NCI-H2029 (cell line): ENCODE data around the gene CLEC17A.
"Not testable (repeated sequence)": the region's sequence is repeated elsewhere in the genome, so short reads cannot be mapped to it uniquely, and the experiment has no call there.

Experiments used
- DNase-seq: peaks from one replicate; lab custom pipeline; 2025; lab: John Stamatoyannopoulos, UW

The CLEC17A gene

DNA sequence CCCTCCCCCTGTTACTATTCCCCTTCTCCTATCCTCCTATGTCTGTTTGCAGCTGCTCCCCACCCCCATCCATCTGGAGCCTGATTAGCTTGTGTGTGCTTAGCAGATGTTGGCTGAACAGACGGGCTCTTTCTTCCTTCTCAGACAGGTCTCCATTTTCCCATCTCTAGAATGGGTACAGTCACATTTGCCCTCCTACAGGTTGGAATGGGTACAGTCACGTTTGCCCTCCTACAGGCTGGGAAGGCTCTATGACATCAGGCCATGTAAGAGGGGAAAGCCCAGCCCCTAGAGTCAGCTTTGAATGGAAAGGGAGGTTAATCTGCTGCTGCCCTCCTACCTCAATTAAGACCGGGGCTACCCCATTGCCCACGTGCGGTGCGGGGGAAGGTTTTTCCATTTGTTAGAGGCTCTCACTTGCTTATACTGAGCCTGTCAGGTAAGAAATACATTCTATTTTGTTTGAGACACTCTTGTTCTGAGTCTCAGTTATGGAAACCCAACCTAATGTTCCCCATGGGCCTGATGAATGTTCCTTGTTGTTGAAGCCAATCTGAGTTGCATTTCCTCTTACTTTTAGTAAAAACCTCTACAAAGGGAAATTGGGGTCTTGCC is 2.2 kb upstream of the CLEC17A start:
- DNase-seq, result no peak

GRCh38 chr19:14584372-14584771 is 1.5 kb downstream of the CLEC17A start:
- not testable (repeated sequence) for DNase-seq

GRCh38 chr19:14585187-14585586 is 2.3 kb downstream of the CLEC17A start:
- DNase-seq, result not testable (repeated sequence)

- DNase-seq, result not testable (repeated sequence)
These were observed 6.5 kb downstream of the CLEC17A start for GRCh38 chr19:14589433-14589832.

DNA sequence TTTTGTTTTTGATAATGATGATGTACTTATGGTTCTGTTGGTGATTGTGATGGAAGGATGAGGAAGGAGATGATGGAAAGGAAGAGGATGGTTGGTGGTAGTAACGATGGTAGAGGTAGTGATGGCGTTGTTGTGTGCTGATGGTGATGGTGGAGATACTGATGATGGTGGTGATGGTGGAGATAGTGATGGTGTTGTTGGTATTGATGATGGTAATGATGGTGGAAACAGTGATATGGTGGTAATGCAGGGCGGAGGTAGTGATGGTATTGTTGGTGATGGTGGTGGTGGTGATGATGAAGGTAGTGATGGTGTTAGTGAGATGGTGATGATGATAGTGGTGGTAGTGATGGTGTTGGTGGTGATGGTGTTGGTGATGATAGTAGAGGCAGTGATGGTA is 12.7 kb downstream of the CLEC17A start:
- DNase-seq, result no peak

DNA sequence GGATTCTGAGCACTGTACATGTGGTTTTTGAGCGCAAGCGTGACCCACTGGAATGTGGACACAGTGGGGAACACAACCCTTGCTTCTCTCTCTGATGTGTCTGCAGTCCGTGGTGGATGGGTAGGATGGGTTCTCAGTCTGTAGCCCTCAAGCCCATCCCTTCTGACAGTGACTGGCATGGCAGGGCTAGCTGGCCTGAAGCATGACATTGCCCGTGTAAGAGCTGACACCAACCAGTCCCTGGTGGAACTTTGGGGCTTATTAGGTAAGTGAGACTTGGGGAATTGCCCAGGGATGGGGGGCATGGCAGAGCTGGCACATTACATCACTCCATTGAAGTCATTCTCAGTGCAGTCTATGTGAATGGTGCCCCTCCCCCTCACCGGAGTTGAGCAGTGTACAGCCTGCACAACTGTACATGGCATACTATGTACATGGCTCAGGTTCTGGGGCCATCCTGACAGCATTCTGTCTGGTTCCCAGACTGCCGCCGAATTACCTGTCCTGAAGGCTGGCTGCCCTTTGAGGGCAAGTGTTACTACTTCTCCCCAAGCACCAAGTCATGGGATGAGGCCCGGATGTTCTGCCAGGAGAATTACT is 16.8 kb downstream of the CLEC17A start:
- no peak for DNase-seq

DNA sequence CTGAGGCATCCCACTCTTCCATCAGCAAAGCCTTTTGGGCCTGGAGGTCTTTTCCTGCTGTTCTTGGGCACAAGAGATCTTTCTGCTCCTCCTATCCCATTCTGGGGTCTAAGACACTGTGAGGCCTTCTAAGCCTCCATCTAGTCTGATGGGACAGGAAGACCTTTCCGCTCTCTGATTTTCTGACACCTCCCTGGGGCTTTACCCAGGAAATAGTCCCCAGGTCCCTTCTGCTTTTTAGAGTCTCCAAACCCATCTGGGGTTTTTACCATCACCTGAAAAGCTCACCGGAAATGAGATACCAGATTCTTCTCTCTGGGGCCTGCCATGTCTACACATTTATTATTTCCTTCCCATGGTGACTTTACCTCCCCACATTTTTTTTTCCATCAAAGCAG is 21.1 kb downstream of the CLEC17A start:
- no peak for DNase-seq

GRCh38 chr19:14606627-14607026 is 23.7 kb downstream of the CLEC17A start:
- no peak for DNase-seq

DNA sequence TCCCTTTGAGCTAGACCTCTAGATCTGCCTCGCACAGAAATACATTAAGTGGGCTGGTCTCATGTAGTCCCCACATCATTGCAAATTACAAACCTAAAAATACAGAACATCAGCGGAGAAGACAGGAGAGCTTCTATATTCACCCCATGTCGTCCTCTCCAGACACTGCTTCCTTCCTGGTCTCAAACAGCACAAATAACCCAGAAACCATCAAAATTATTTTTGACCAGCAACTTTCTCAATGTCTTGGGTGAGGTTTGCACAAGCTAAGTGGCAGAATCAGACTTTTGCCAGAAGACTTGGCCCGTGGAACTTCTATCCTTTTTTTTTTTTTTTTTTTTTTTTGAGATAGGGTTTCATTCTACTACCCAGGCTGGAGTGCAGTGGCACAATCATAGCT is 28.2 kb downstream of the CLEC17A start:
- DNase-seq, result no peak

DNA sequence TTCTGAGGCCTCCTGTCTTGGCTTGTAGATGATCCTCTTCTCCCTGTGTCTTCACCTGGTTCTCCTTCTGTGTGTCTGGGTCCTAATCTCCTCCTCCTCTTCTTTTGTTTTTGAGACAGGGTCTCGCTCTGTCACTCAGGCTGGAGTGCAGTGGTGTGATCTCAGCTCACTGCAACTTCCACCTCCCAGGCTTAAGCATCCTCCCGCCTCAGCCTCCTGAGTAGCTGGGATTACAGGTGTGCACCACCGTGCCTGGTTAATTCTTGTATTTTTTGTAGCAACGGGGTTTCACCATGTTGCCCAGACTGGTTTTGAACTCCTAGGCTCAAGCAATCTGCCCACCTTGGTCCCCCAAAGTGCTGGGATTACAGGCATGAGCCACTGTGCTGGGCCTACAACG is 29.4 kb downstream of the CLEC17A start:
- not testable (repeated sequence) for DNase-seq

GRCh38 chr19:14612657-14613056 is 29.8 kb downstream of the CLEC17A start:
- no peak for DNase-seq

DNA sequence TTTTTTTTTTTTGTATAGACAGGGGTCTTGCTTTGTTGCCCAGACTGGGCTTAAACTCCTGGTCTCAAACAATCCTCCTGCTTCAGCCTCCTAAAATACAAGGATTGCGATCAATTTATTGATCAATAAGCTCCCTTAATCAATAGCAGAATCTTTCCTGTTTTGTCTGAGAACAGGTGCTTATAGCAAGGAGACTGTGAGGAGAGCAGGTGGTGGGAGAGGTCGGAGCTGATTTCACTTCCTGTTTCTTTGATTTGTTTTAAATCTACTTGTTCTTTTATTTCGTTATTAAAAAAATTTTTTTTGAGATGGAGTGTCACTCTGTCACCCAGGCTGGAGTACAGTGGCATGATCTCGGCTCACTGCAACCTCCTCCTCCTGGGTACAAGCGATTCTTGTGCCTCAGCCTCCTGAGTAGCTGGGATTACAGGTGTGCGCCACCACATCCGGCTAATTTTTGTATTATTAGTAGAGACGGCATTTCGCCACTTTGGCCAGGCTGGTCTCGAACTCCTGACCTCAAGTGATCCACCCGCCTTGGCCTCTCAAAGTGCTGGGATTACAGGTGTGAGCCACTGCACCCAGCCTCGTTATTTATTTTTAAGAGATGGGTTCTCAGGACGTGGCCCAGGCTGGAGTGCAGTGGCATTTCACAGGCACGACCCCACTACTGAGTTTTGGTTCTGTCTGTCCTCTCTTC is 30.7 kb downstream of the CLEC17A start:
- DNase-seq, result not testable (repeated sequence)

- DNase-seq, result no peak
These were observed 31.2 kb downstream of the CLEC17A start for GRCh38 chr19:14614099-14614412.

- DNase-seq, result no peak
These were observed 32.7 kb downstream of the CLEC17A start for GRCh38 chr19:14615623-14616022.

DNA sequence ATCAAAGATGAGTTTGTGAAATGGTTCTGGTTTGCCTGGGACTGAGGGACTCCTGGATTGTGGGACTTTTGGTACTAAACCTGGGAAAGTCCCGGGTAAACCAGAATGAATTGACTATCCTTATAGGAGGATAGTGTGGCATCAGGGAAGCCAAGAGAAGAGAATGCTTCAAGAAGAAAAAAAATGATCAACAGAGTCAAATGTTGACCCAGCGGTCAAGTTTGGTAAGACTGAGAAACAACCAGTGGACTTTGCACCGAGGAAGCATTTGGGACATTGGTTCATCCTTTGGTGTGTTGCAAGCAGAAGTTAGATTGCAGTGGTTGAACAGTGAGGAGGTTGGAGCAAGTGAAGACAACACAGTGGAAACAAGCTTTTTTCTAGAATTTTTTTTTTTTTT is 33.5 kb downstream of the CLEC17A start:
- no peak for DNase-seq

DNA sequence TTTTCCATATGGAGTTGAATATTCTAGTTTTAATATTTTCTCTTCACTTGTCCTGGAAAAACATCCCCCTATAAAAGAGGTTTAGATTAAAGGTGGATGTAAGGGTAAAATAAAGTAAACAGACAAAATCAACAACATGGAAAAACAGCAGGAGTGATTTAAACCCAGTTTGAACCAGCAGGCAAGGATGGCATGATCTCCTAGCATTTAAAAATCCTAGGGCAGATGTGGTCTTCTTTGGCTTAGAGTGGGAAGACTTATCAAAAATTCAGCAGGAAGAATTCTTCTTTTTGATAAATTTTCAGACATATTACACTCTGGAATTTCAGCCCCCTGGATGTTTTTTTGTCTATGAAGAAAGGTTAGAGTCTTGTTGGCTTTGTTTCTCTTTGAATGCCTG is 36.5 kb downstream of the CLEC17A start:
- no peak for DNase-seq

DNA sequence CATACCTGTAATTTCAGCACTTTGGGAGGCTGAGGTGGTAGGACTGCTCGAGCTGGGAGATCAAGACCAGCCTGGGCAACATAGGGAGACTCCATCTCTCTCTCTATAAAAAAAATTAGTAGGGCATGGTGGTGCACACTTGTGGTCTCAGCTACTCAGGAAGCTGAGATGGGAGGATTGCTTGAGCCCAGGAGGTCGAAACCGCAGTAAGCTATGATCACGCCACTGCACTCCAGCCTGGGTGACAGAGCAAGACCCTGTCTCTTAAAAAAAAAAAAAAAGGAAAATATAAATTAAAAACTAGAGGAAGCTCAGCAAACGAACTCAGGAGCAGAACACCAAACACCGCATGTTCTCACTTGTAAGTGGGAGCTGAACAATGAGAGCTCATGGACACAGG is 41.6 kb downstream of the CLEC17A start:
- not testable (repeated sequence) for DNase-seq

GRCh38 chr19:14629557-14629956 is 46.7 kb downstream of the CLEC17A start:
- no peak for DNase-seq

DNA sequence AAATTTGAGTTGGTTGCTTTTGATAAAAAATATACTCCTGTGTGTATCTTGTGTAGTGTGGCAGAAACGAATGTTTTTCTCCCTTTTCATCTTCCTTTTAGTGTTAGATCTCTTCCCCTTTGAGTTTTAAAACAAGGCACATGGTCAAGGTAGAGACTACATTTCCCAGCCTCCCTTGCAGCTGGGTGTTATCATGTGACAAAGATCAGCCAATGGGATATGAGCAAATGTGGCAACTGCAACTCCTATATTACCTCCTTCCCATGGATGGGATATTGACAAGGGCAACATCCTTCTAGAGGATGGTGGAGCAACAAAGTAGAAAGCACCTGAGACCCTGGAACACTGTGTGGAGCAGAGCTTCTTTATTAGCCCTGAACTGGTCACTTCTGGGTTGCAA is 49.4 kb downstream of the CLEC17A start:
- peak; percentile 7 for DNase-seq

GRCh38 chr19:14639536-14640277 is 56.8 kb downstream of the CLEC17A start:
- no peak for DNase-seq

DNA sequence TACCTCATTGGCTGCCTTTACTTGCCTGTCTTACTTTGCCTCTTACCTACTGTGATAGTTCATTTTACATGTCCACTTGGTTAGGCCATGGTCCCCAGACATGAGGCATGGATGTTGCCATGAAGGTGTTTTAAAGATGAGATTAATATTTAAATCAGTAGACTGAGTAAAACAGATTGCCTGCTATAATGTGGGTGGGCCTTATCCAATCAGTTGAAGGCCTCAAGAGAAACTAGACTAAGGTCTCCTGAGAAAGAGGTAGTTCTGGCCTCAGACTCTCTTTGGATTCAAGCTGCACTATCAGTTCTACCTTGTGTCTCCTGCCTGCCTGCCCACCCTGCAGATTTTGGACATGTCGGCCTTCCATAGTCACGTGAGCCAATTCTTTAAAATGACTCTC is 65.6 kb downstream of the CLEC17A start:
- DNase-seq, result no peak

- DNase-seq, result no peak
These were observed 66.1 kb downstream of the CLEC17A start for GRCh38 chr19:14649020-14649419.

DNA sequence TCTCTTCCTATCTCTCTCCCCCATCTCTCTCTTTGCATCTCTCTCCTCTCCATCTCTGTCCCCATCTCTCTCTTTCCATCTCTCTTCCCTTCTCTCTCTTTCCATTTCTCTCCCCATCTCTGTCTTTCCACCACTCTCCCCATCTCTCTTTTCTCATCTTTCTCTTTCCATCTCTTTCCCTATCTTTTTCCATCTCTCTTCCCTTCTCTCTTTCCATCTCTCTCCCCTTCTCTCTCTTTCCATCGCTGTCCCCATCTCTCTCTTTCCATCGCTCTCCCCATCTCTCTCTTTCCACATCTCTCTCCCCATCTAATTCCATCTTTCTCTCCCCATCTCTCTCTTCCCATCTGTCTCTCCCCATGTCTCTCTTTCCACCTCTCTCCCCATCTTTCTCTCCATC is 67.3 kb downstream of the CLEC17A start:
- no peak for DNase-seq
